ENCODE results near the gene ZNF830. TPM values are rescaled to one million over a fixed set of nuclear protein-coding genes. Genes with fewer than 3 reads are reported as not detected.
"Not testable (repeated sequence)": the region's sequence is repeated elsewhere in the genome, so short reads cannot be mapped to it uniquely, and the experiment has no call there.

Gene ZNF830
- total RNA-seq, 2 experiments from 2014 or later, result 25.2 to 25.4 TPM

- H3K9me3 Mint-ChIP-seq, result no peaks in the 10 kb centered on the region
- peaks cover 45% of the 10 kb centered on the region for H3K36me3 Mint-ChIP-seq (ENCODE audit: low read depth)
- H3K4me3 Mint-ChIP-seq, result no peak overlapping the region
- no peak for DNase-seq
- H3K27ac Mint-ChIP-seq, result no peak overlapping the region
- POLR2A ChIA-PET, result interaction anchor here (0.9 to 4.9 kb wide), 5 partner anchors 15 to 123 kb away, joined by 3 to 29 read pairs (median 6); partner anchors contain the start of genes LIG3, RAD51D and RFFL
- peaks cover 18% of the 10 kb centered on the region for H3K4me1 Mint-ChIP-seq
- CTCF ChIA-PET, result interaction anchor here (0.6 to 12.7 kb wide), 6 partner anchors 22 to 122 kb away, joined by 3 to 123 read pairs (median 8); partner anchors contain the start of genes FNDC8 and RAD51D
- no peaks in the 10 kb centered on the region for H3K27me3 Mint-ChIP-seq
Observed at GRCh38 chr17:34996422-34997285, 35.3 kb downstream of the ZNF830 start.

GRCh38 chr17:34997355-34997862, 36.1 kb downstream of the ZNF830 start:
- no peak overlapping the region for H3K4me3 Mint-ChIP-seq
- DNase-seq, result no peak
- H3K27me3 Mint-ChIP-seq, result no peaks in the 10 kb centered on the region
- ChIA-PET CTCF (interaction anchor here (1.0 to 12.7 kb wide), 6 partner anchors 25 to 122 kb away, joined by 3 to 123 read pairs (median 8); partner anchors contain the start of genes FNDC8 and RAD51D), POLR2A (interaction anchor here (1.4 to 4.9 kb wide), 3 partner anchors 16 to 122 kb away, joined by 6 to 29 read pairs (median 23); partner anchors contain the start of genes LIG3, RAD51D and RFFL)
- H3K36me3 Mint-ChIP-seq (ENCODE audit: low read depth), result peaks cover 41% of the 10 kb centered on the region
- H3K4me1 Mint-ChIP-seq, result peaks cover 17% of the 10 kb centered on the region
- H3K27ac Mint-ChIP-seq, result peak overlapping the region; percentile 33
- no peaks in the 10 kb centered on the region for H3K9me3 Mint-ChIP-seq

- Mint-ChIP-seq H3K27ac (peak overlapping the region; percentile 65), H3K4me1 (peaks cover 9% of the 10 kb centered on the region), H3K36me3 (ENCODE audit: low read depth) (peaks cover 39% of the 10 kb centered on the region), H3K4me3 (no peak overlapping the region), H3K9me3 (no peaks in the 10 kb centered on the region), H3K27me3 (no peaks in the 10 kb centered on the region)
- POLR2A ChIA-PET, result interaction anchor here (0.7 to 4.9 kb wide), 6 partner anchors 17 to 121 kb away, joined by 3 to 29 read pairs (median 12); partner anchors contain the start of genes LIG3 and RAD51D
- peak; percentile 87 for DNase-seq
- CTCF ChIA-PET, result interaction anchor here (1.0 to 12.7 kb wide), 9 partner anchors 11 to 121 kb away, joined by 3 to 123 read pairs (median 7); partner anchors contain the start of genes FNDC8, RAD51D and RFFL
Observed at GRCh38 chr17:34998205-34998604, 36.9 kb downstream of the ZNF830 start.

- no peaks in the 10 kb centered on the region for H3K27me3 Mint-ChIP-seq
- no peak overlapping the region for H3K4me3 Mint-ChIP-seq
- POLR2A ChIA-PET, result interaction anchor here (0.8 to 4.8 kb wide), 8 partner anchors 17 to 120 kb away, joined by 3 to 29 read pairs (median 5); partner anchors contain the start of genes LIG3 and RAD51D
- no peaks in the 10 kb centered on the region for H3K9me3 Mint-ChIP-seq
- CTCF ChIA-PET, result interaction anchor here (1.0 to 12.7 kb wide), 8 partner anchors 10 to 120 kb away, joined by 3 to 123 read pairs (median 6); partner anchors contain the start of genes FNDC8, RAD51D and RFFL
- peaks cover 38% of the 10 kb centered on the region for H3K36me3 Mint-ChIP-seq (ENCODE audit: low read depth)
- H3K4me1 Mint-ChIP-seq, result peaks cover 6% of the 10 kb centered on the region
- no peak for DNase-seq
- no peak overlapping the region for H3K27ac Mint-ChIP-seq
Observed at GRCh38 chr17:34999456-34999855, 38.1 kb downstream of the ZNF830 start.

GRCh38 chr17:35000965-35001364, 39.6 kb downstream of the ZNF830 start:
- not testable (repeated sequence) for DNase-seq, H3K4me3 Mint-ChIP-seq, H3K27ac Mint-ChIP-seq, H3K27me3 Mint-ChIP-seq, H3K4me1 Mint-ChIP-seq, H3K9me3 Mint-ChIP-seq
- CTCF ChIA-PET, result interaction anchor here (2.9 to 12.7 kb wide), 3 partner anchors 21 to 118 kb away, joined by 17 to 123 read pairs (median 41); partner anchors contain the start of genes FNDC8 and RAD51D
- H3K36me3 Mint-ChIP-seq (ENCODE audit: low read depth), result peaks cover 37% of the 10 kb centered on the region
- POLR2A ChIA-PET, result interaction anchor here (1.2 to 4.8 kb wide), 3 partner anchors 20 to 118 kb away, joined by 3 to 29 read pairs (median 13); partner anchors contain the start of gene RAD51D

- Mint-ChIP-seq H3K9me3 (no peaks in the 10 kb centered on the region), H3K4me1 (peaks cover 6% of the 10 kb centered on the region), H3K4me3 (no peak overlapping the region), H3K27me3 (no peaks in the 10 kb centered on the region), H3K36me3 (ENCODE audit: low read depth) (peaks cover 33% of the 10 kb centered on the region), H3K27ac (no peak overlapping the region)
- DNase-seq, result no peak
- ChIA-PET POLR2A (interaction anchor here (1.2 to 3.3 kb wide), 2 partner anchors 21 kb away, joined by 3 to 13 read pairs; no protein-coding TSS in a partner anchor), CTCF (interaction anchor here (0.9 to 6.0 kb wide), 2 partner anchors 88 to 120 kb away, joined by 3 to 41 read pairs; partner anchors contain the start of gene FNDC8)
Observed at GRCh38 chr17:35001549-35001948, 40.2 kb downstream of the ZNF830 start.

GRCh38 chr17:35002876-35003551, 41.7 kb downstream of the ZNF830 start:
- no peak overlapping the region for H3K4me3 Mint-ChIP-seq
- no peaks in the 10 kb centered on the region for H3K27me3 Mint-ChIP-seq
- DNase-seq, result no peak
- no peak overlapping the region for H3K27ac Mint-ChIP-seq
- no peaks in the 10 kb centered on the region for H3K9me3 Mint-ChIP-seq
- peaks cover 5% of the 10 kb centered on the region for H3K4me1 Mint-ChIP-seq
- H3K36me3 Mint-ChIP-seq (ENCODE audit: low read depth), result peaks cover 41% of the 10 kb centered on the region
- ChIA-PET CTCF (no interaction called here), POLR2A (interaction anchor here (1.1 to 1.3 kb wide), 3 partner anchors 20 to 116 kb away, joined by 4 to 7 read pairs (median 4); partner anchors contain the start of gene RAD51D)

DNA sequence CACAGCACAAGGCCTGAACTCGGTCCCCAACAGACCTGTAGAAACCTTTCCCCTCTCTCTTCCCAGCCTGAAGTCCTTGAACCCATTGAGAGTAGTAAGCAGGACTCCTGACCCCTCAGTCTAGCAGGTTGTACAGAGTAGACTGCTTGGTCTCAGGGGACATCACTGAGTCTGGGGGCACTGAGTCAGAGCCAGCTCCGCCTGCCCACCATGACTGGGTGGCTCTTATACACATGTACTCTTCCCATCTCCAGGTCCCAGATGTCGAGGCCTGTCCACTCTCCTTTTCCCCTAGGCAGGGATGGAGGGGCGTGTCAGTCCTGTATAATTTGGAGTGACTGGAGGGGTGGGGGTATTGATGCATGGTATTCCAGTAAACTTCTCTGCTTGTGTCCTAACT, 42.4 kb downstream of the ZNF830 start:
- DNase-seq, result no peak
- H3K27me3 Mint-ChIP-seq, result no peaks in the 10 kb centered on the region
- H3K4me3 Mint-ChIP-seq, result no peak overlapping the region
- no peaks in the 10 kb centered on the region for H3K4me1 Mint-ChIP-seq
- no peaks in the 10 kb centered on the region for H3K9me3 Mint-ChIP-seq
- peaks cover 42% of the 10 kb centered on the region for H3K36me3 Mint-ChIP-seq (ENCODE audit: low read depth)
- ChIA-PET POLR2A (interaction anchor here (0.5 to 1.1 kb wide), 2 partner anchors 43 to 86 kb away, joined by 3 to 4 read pairs; no protein-coding TSS in a partner anchor), CTCF (interaction anchor here (0.6 kb wide), 1 partner anchor 112 kb away, joined by 3 read pairs; no protein-coding TSS in a partner anchor)
- H3K27ac Mint-ChIP-seq, result no peak overlapping the region

- no peak for DNase-seq
- ChIA-PET POLR2A (interaction anchor here (1.3 kb wide), 1 partner anchor 113 kb away, joined by 3 read pairs; no protein-coding TSS in a partner anchor), CTCF (no interaction called here)
- H3K36me3 Mint-ChIP-seq (ENCODE audit: low read depth), result peaks cover 64% of the 10 kb centered on the region
- H3K4me3 Mint-ChIP-seq, result no peak overlapping the region
- H3K27ac Mint-ChIP-seq, result no peak overlapping the region
- H3K9me3 Mint-ChIP-seq, result no peaks in the 10 kb centered on the region
- H3K27me3 Mint-ChIP-seq, result no peaks in the 10 kb centered on the region
- no peaks in the 10 kb centered on the region for H3K4me1 Mint-ChIP-seq
Observed at GRCh38 chr17:35006345-35006744, 45.0 kb downstream of the ZNF830 start.

DNA sequence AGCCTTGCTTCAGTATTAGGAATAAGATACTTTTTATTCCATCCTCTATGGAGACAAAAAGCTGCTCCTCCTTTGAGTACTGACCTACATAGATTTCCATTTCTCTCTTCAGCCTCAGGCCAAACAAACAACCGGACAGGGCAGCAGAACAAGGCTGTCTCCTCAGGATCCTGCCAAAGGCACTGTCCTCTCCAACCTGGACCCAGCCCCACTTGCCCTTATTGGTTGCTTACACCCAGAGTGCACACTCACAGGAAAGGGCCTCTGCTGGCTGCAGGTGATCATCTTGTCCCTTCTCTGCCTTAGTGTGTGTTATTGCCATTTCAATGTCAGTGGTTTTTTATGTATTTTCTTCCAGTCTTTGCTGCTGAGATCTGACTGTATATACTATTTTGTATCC, 45.6 kb downstream of the ZNF830 start:
- Mint-ChIP-seq H3K27ac (no peak overlapping the region), H3K9me3 (no peaks in the 10 kb centered on the region), H3K27me3 (no peaks in the 10 kb centered on the region), H3K36me3 (ENCODE audit: low read depth) (peaks cover 68% of the 10 kb centered on the region), H3K4me3 (no peak overlapping the region), H3K4me1 (no peaks in the 10 kb centered on the region)
- ChIA-PET POLR2A (interaction anchor here (1.3 kb wide), 1 partner anchor 112 kb away, joined by 3 read pairs; no protein-coding TSS in a partner anchor), CTCF (no interaction called here)
- no peak for DNase-seq

GRCh38 chr17:35010093-35010492, 48.8 kb downstream of the ZNF830 start:
- ChIA-PET POLR2A (interaction anchor here (1.3 to 1.5 kb wide), 2 partner anchors 8 to 13 kb away, joined by 3 to 6 read pairs; no protein-coding TSS in a partner anchor), CTCF (interaction anchor here (2.0 kb wide), 1 partner anchor 80 kb away, joined by 9 read pairs; no protein-coding TSS in a partner anchor)

More at GRCh38 chr17:35010093-35010492, 48.8 kb downstream of the ZNF830 start:
- H3K9me3 Mint-ChIP-seq, result no peaks in the 10 kb centered on the region
- no peak overlapping the region for H3K27ac Mint-ChIP-seq
- DNase-seq, result no peak
- no peak overlapping the region for H3K4me3 Mint-ChIP-seq
- H3K27me3 Mint-ChIP-seq, result no peaks in the 10 kb centered on the region
- H3K36me3 Mint-ChIP-seq (ENCODE audit: low read depth), result peaks cover 63% of the 10 kb centered on the region
- H3K4me1 Mint-ChIP-seq, result no peaks in the 10 kb centered on the region
